Panc1 (cell line): ENCODE data around the gene ARHGEF37. TPM values are rescaled to one million over a fixed set of nuclear protein-coding genes. Genes with fewer than 3 reads are reported as not detected.

ENCODE experiments used
- ATAC-seq: fragments of 200-7000 bp; cut with Tn5 transposase; 2 replicates; pipeline ENCODE4 v1.9.1; 2020; ENCODE audit warnings: mild to moderate bottlenecking, moderate library complexity
- BruUV-seq: library from RNA; stranded (reverse); fragments of 400-500 nt; replicated peaks from 2 replicates; lab custom pipeline; 2021; lab: Mats Ljungman, UMichigan
- CTCF ChIA-PET: fragments of 300-600 bp; sonication (Branson Sonifier 250); formaldehyde crosslinking; loops from one replicate; lab custom pipeline; 2022; ENCODE audit warnings: antibody characterized with exemption; lab: Charles Lee
- POLR2A ChIA-PET: fragments of 300-600 bp; sonication (Branson Sonifier 250); formaldehyde crosslinking; loops from one replicate; lab custom pipeline; 2022; ENCODE audit warnings: antibody characterized with exemption; lab: Charles Lee
- DNase-seq: peaks from one replicate; pipeline ENCODE4 v3.0.0-alpha.2; 2010; ENCODE audit warnings: low read depth, low spot score
- H3K27ac ChIP-seq: 2 replicates; pipeline ENCODE4 v1.5.1; 2011; ENCODE audit warnings: mild to moderate bottlenecking, low read length, inconsistent platforms
- H3K27me3 ChIP-seq: fragments of 200-500 bp; sonication (Bioruptor generic); 2 replicates; pipeline ENCODE4 v1.6.0; 2014; ENCODE audit warnings: low read length, inconsistent platforms; ENCODE audit not compliant: control insufficient read depth, insufficient read depth
- H3K36me3 ChIP-seq: fragments of 200-500 bp; sonication (Bioruptor generic); 2 replicates; pipeline ENCODE4 v1.5.1; 2014; ENCODE audit warnings: inconsistent platforms, mild to moderate bottlenecking, low read length, moderate library complexity; ENCODE audit not compliant: control insufficient read depth, insufficient read depth
- H3K4me1 ChIP-seq: 2 replicates; pipeline ENCODE4 v1.5.1; 2011; ENCODE audit warnings: inconsistent platforms, mild to moderate bottlenecking, low read length, moderate library complexity; ENCODE audit not compliant: control insufficient read depth, insufficient read depth
- H3K4me3 ChIP-seq, 2 experiments: 2 replicates each; pipeline ENCODE4 v1.5.1; 2011 to 2012; ENCODE audit warnings: low read depth in 2 of 2, low read length in 2 of 2, mild to moderate bottlenecking in 2 of 2, inconsistent platforms in 1 of 2, moderate library complexity in 1 of 2
- H3K9me3 ChIP-seq: fragments of 200-500 bp; sonication (Bioruptor generic); 2 replicates; pipeline ENCODE4 v1.5.1; 2014; ENCODE audit warnings: low read depth, mild to moderate bottlenecking, inconsistent platforms, low read length, moderate library complexity; ENCODE audit not compliant: control insufficient read depth, insufficient read depth
- CTCF ChIP-seq: fragments of 450-650 bp; IDR thresholded peaks from 2 replicates; pipeline ENCODE4 v1.5.1; 2017; ENCODE audit warnings: mild to moderate bottlenecking
- POLR2AphosphoS5 ChIP-seq: IDR thresholded peaks from 2 replicates; pipeline ENCODE4 v1.6.1; 2012; ENCODE audit warnings: mild to moderate bottlenecking, low read depth, low read length, moderate library complexity
- REST ChIP-seq, 2 experiments: IDR thresholded peaks; 2 replicates each; pipeline ENCODE4 v1.6.1; 2011 to 2012; ENCODE audit warnings: low read depth in 2 of 2, control low read depth in 1 of 2, low read length in 1 of 2, mild to moderate bottlenecking in 1 of 2, moderate library complexity in 1 of 2; ENCODE audit not compliant: insufficient read depth in 1 of 2
- SIN3A ChIP-seq: IDR thresholded peaks from 2 replicates; pipeline ENCODE4 v1.6.1; 2012; ENCODE audit warnings: low read depth, mild to moderate bottlenecking, low read length, moderate library complexity, borderline replicate concordance; ENCODE audit not compliant: insufficient read depth
- TCF7L2 ChIP-seq: IDR thresholded peaks from 2 replicates; pipeline ENCODE4 v1.6.1; 2011; ENCODE audit warnings: mild to moderate bottlenecking, low read depth, low read length, inconsistent platforms
- in situ Hi-C: cut with HindIII; loops from 2 replicates; pipeline ENCODE4 v1.10.0; 2016; ENCODE audit warnings: low sequenced_read_pairs, low pct_unique_long_range_greater_than_20kb
- intact Hi-C: fragments of 100-400 bp; cut with micrococcal nuclease; formaldehyde crosslinking; loops from one replicate; pipeline ENCODE4 v1.10.0; 2022; ENCODE audit not compliant: unreplicated experiment
- total RNA-seq: library from RNA; stranded (reverse); gene quantifications from one replicate; pipeline ENCODE4 v1.2.1, GENCODE V29; 2021; ENCODE audit not compliant: unreplicated experiment

The ARHGEF37 gene
- total RNA-seq, 1 experiment from 2014 or later, result 3.2 TPM

- Histone ChIP-seq H3K4me3 (no peak overlapping the region), H3K36me3 (no peaks in the 10 kb centered on the region), H3K9me3 (no peaks in the 10 kb centered on the region), H3K27me3 (no peaks in the 10 kb centered on the region), H3K27ac (no peak overlapping the region), H3K4me1 (no peaks in the 10 kb centered on the region)
- intact Hi-C loops, result no loop called here
- ATAC-seq (no peak), DNase-seq (no peak)
- ChIA-PET CTCF (interaction anchor here (1.4 kb wide), 1 partner anchor 170 kb away, joined by 8 read pairs; no protein-coding TSS in a partner anchor), POLR2A (no interaction called here)
- in situ Hi-C loops, result no loop called here
- no peak for TF ChIP-seq CTCF
- TF ChIP-seq POLR2AphosphoS5, result no peak
- no peak for TF ChIP-seq SIN3A
- no peak for TF ChIP-seq REST (IDR thresholded peaks at IDR 0.05; ENCODE audit: insufficient read depth in 1 of 2, low read depth in 2 of 2, low read length in 1 of 2)
- TF ChIP-seq TCF7L2, result no peak
- no TSS peak for BruUV-seq
These were observed 77.0 kb downstream of the ARHGEF37 start for GRCh38 chr5:149658299-149658698.

GRCh38 chr5:149664083-149664482 lies 82.8 kb downstream of the ARHGEF37 start:
- TF ChIP-seq POLR2AphosphoS5 (no peak), SIN3A (no peak), CTCF (no peak), REST (IDR thresholded peaks at IDR 0.05; ENCODE audit: insufficient read depth in 1 of 2, low read depth in 2 of 2, low read length in 1 of 2) (no peak), TCF7L2 (no peak)
- BruUV-seq, result no TSS peak
- H3K4me3 ChIP-seq, result no peak overlapping the region
- POLR2A ChIA-PET, result no interaction called here
- CTCF ChIA-PET, result no interaction called here
- H3K9me3 ChIP-seq, result peaks cover 8% of the 10 kb centered on the region; the same call in 1 of the 2 replicates
- in situ Hi-C loops (no loop called here), intact Hi-C loops (no loop called here)
- no peak for DNase-seq
- H3K27me3 ChIP-seq, result no peaks in the 10 kb centered on the region
- H3K36me3 ChIP-seq, result no peaks in the 10 kb centered on the region
- no peaks in the 10 kb centered on the region for H3K4me1 ChIP-seq
- no peak for ATAC-seq
- no peak overlapping the region for H3K27ac ChIP-seq
